MM.1S (cell line): Measurements from ENCODE around the gene OTUD6A.

Experiments used
- DNase-seq: peaks from one replicate; pipeline ENCODE4 v3.0.0-alpha.2; 2015
- H2AFZ ChIP-seq: fragments of 300-600 bp; sonication (generic); 2 replicates; pipeline ENCODE4 v1.6.0; 2016; ENCODE audit warnings: antibody characterized with exemption, low read length
- H3F3A ChIP-seq: fragments of 300-600 bp; sonication (generic); 2 replicates; pipeline ENCODE4 v1.6.1; 2016; ENCODE audit warnings: mild to moderate bottlenecking, antibody characterized with exemption, low read length, moderate library complexity, mixed read lengths; ENCODE audit not compliant: insufficient read depth
- H3K27ac ChIP-seq: fragments of 300-600 bp; sonication (generic); 2 replicates; pipeline ENCODE4 v1.5.1; 2016; ENCODE audit warnings: mild to moderate bottlenecking, low read length
- H3K27me3 ChIP-seq: fragments of 300-600 bp; sonication (generic); replicated peaks from 2 replicates; pipeline ENCODE4 v1.6.0; 2016; ENCODE audit warnings: low read length; ENCODE audit not compliant: insufficient read depth
- H3K36me3 ChIP-seq: fragments of 300-600 bp; sonication (generic); replicated peaks from 2 replicates; pipeline ENCODE4 v1.6.1; 2016; ENCODE audit warnings: mild to moderate bottlenecking, low read length, mixed read lengths; ENCODE audit not compliant: insufficient read depth
- H3K4me1 ChIP-seq: fragments of 300-600 bp; sonication (generic); 2 replicates; pipeline ENCODE4 v1.6.1; 2016; ENCODE audit warnings: low read length, mixed read lengths
- H3K4me2 ChIP-seq: fragments of 300-600 bp; sonication (generic); 2 replicates; pipeline ENCODE4 v1.6.0; 2016; ENCODE audit warnings: low read depth, low read length
- H3K4me3 ChIP-seq: fragments of 300-600 bp; sonication (generic); 2 replicates; pipeline ENCODE4 v1.5.1; 2016; ENCODE audit warnings: low read length, mixed read lengths
- H3K79me2 ChIP-seq: fragments of 300-600 bp; sonication (generic); 2 replicates; pipeline ENCODE4 v1.6.1; 2016; ENCODE audit warnings: mixed run types, low read length, mixed read lengths
- H3K9ac ChIP-seq: fragments of 300-600 bp; sonication (generic); 2 replicates; pipeline ENCODE4 v1.6.1; 2016; ENCODE audit warnings: low read length, mixed read lengths
- H3K9me2 ChIP-seq: fragments of 300-600 bp; sonication (generic); replicated peaks from 2 replicates; pipeline ENCODE4 v1.6.1; 2016; ENCODE audit warnings: mild to moderate bottlenecking, low read length, mixed read lengths; ENCODE audit not compliant: insufficient read depth
- H3K9me3 ChIP-seq: fragments of 300-600 bp; sonication (generic); replicated peaks from 2 replicates; pipeline ENCODE4 v1.6.1; 2016; ENCODE audit warnings: mild to moderate bottlenecking, low read length, mixed read lengths; ENCODE audit not compliant: insufficient read depth
- H4K20me1 ChIP-seq: fragments of 300-600 bp; sonication (generic); 2 replicates; pipeline ENCODE4 v1.6.1; 2016; ENCODE audit warnings: mild to moderate bottlenecking, low read length, moderate library complexity, mixed read lengths; ENCODE audit not compliant: insufficient read depth
- CTCF ChIP-seq: fragments of 300-600 bp; sonication (generic); IDR thresholded peaks from 2 replicates; pipeline ENCODE4 v1.5.1; 2016; ENCODE audit warnings: antibody characterized with exemption, low read length, mixed read lengths
- EZH2 ChIP-seq: fragments of 300-600 bp; sonication (generic); optimal IDR thresholded peaks from 2 replicates; pipeline ENCODE3; 2017; ENCODE audit warnings: low read depth, mild to moderate bottlenecking, antibody characterized with exemption, low read length, mixed read lengths
- EZH2phosphoT487 ChIP-seq: fragments of 300-600 bp; sonication (generic); IDR thresholded peaks from 2 replicates; pipeline ENCODE4 v1.6.1; 2018; ENCODE audit warnings: antibody characterized with exemption, low read length

OTUD6A gene

DNA sequence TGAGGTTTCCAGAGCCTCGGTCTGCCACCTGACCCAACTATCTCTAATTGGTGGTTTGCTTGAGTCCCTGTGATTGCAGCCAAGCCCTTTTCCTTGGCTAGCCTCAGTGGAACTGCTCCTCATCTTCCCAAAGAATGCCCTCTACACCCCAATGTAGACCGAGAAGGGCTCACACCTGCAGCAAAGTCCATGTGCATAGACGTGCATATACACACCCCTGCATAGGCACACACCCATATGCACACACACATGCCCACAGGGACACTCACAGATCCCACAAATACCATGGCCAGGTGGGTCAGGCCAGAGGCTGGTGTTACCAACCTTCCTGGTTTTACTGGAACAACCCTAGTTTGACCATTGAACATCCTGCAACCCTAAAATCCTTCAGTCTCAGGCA is 12.9 kb upstream of the OTUD6A start:
- H3K79me2 ChIP-seq = no peaks in the 10 kb centered on the region
- no peaks in the 10 kb centered on the region for H4K20me1 ChIP-seq
- no peaks in the 10 kb centered on the region for H3K9me3 ChIP-seq
- H3K36me3 ChIP-seq = no peaks in the 10 kb centered on the region
- H2AFZ ChIP-seq = no peak overlapping the region
- H3K4me1 ChIP-seq = no peaks in the 10 kb centered on the region
- TF ChIP-seq EZH2 = no peak
- TF ChIP-seq CTCF = no peak
- no peak for TF ChIP-seq EZH2phosphoT487
- H3K4me2 ChIP-seq = no peak overlapping the region
- no peak overlapping the region for H3K9ac ChIP-seq
- H3K4me3 ChIP-seq = no peak overlapping the region
- H3K27ac ChIP-seq = no peak overlapping the region
- H3K9me2 ChIP-seq = no peaks in the 10 kb centered on the region
- H3K27me3 ChIP-seq = no peaks in the 10 kb centered on the region
- H3F3A ChIP-seq = no peaks in the 10 kb centered on the region
- no peak for DNase-seq

GRCh38 chrX:70049925-70050324 is 12.3 kb upstream of the OTUD6A start, which contains the start of gene AWAT2:
Gene AWAT2, minus strand, starts transcription at chrX:70049938. Its CDS starts 6 bp downstream, at chrX:70049932.
- Histone ChIP-seq H4K20me1 (no peaks in the 10 kb centered on the region), H2AFZ (no peak within 1 kb of the TSS), H3K9me3 (no peaks in the 10 kb centered on the region), H3K27me3 (no peaks in the 10 kb centered on the region), H3K4me1 (no peaks in the 10 kb centered on the region), H3F3A (no peaks in the 10 kb centered on the region), H3K27ac (no peak within 1 kb of the TSS), H3K9me2 (no peaks in the 10 kb centered on the region), H3K4me3 (no peak within 1 kb of the TSS), H3K36me3 (no peaks in the 10 kb centered on the region), H3K9ac (no peak within 1 kb of the TSS), H3K4me2 (no peak within 1 kb of the TSS), H3K79me2 (no peaks in the 10 kb centered on the region)
- no peak for DNase-seq
- TF ChIP-seq EZH2phosphoT487 (no peak), CTCF (no peak), EZH2 (no peak)

DNA sequence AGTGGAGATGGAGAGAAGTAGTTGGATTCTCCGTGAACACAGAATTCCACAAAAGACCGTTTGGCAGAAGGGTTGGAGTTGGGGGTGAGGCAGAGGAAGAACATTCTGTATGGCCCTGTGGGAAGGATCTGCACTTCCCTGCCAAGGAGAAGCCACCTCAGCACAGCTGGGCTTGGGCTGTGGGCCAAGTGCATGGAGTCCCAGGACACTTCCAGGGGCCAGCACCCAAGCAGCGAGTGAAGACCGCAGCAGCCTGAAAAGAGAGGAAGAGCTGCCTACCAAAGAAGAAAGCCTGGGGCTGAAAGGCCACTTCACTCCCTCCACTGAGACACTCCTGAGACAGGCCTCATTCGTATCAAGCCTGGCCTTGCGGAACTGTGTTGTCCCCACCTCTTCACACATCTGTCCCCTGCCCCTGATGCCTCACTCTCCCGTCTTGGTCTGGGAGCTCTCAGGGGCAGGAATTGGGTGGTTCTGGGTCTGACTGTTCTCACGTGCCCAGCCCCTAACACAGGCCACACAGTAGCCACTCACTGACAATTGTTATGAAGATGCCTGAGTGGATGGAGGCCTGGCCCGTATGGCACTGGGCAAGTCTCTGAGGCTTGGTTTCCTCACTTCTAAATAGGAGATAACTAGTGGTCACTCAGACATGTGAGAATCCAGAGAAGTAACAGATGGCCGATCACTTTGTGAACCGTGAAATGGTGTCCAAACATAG is 9.2 kb upstream of the OTUD6A start:
- no peak overlapping the region for H3K27ac ChIP-seq
- H3K36me3 ChIP-seq = no peaks in the 10 kb centered on the region
- H3K9ac ChIP-seq = no peak overlapping the region
- no peak overlapping the region for H3K4me2 ChIP-seq
- no peaks in the 10 kb centered on the region for H3K4me1 ChIP-seq
- no peaks in the 10 kb centered on the region for H3F3A ChIP-seq
- no peaks in the 10 kb centered on the region for H3K9me3 ChIP-seq
- no peaks in the 10 kb centered on the region for H3K79me2 ChIP-seq
- H4K20me1 ChIP-seq = no peaks in the 10 kb centered on the region
- H3K9me2 ChIP-seq = no peaks in the 10 kb centered on the region
- no peak overlapping the region for H3K4me3 ChIP-seq
- no peak for DNase-seq
- TF ChIP-seq EZH2phosphoT487 (no peak), EZH2 (no peak), CTCF (no peak)
- no peaks in the 10 kb centered on the region for H3K27me3 ChIP-seq
- no peak overlapping the region for H2AFZ ChIP-seq
